OCI-LY7 (cell line): ENCODE data around the gene PTPRT. TPM values are rescaled to one million over a fixed set of nuclear protein-coding genes. Genes with fewer than 3 reads are reported as not detected.

ENCODE experiments used
- BruUV-seq: library from RNA; stranded (reverse); fragments of 400-500 nt; replicated peaks from 2 replicates; lab custom pipeline; 2021; lab: Mats Ljungman, UMichigan
- CTCF ChIA-PET: fragments of 300-600 bp; sonication (Branson Sonifier 250); formaldehyde crosslinking; loops from one replicate; lab custom pipeline; 2022; ENCODE audit warnings: antibody characterized with exemption; ENCODE audit not compliant: unreplicated experiment; lab: Charles Lee
- POLR2A ChIA-PET: fragments of 300-600 bp; sonication (Branson Sonifier 250); formaldehyde crosslinking; loops from one replicate; lab custom pipeline; 2022; ENCODE audit warnings: antibody characterized with exemption; lab: Charles Lee
- DNase-seq: peaks from one replicate; pipeline ENCODE4 v3.0.0-alpha.2; 2015; ENCODE audit warnings: low spot score
- H2AFZ ChIP-seq: fragments of 200-600 bp; sonication (generic), shearing (Covaris generic); 2 replicates; pipeline ENCODE4 v1.6.1; 2014; ENCODE audit warnings: mild to moderate bottlenecking, antibody characterized with exemption, low read length, moderate library complexity
- H3K27ac ChIP-seq: fragments of 200-600 bp; sonication (generic); 2 replicates; pipeline ENCODE4 v1.5.1; 2014; ENCODE audit warnings: mixed run types, low read depth, mild to moderate bottlenecking, moderate library complexity, low read length, inconsistent platforms; ENCODE audit not compliant: poor library complexity, severe bottlenecking
- H3K36me3 ChIP-seq: fragments of 200-600 bp; sonication (generic); 2 replicates; pipeline ENCODE4 v1.6.1; 2014; ENCODE audit warnings: mild to moderate bottlenecking, antibody characterized with exemption, low read length, moderate library complexity, mixed read lengths; ENCODE audit not compliant: insufficient read depth
- H3K4me1 ChIP-seq: fragments of 200-600 bp; sonication (generic); 2 replicates; pipeline ENCODE4 v1.5.1; 2014; ENCODE audit warnings: mild to moderate bottlenecking, low read length; ENCODE audit not compliant: insufficient read depth, poor library complexity, severe bottlenecking
- H3K4me2 ChIP-seq: fragments of 200-600 bp; sonication (generic); 2 replicates; pipeline ENCODE4 v1.6.1; 2014; ENCODE audit warnings: mild to moderate bottlenecking, low read length
- H3K4me3 ChIP-seq: fragments of 200-600 bp; sonication (generic); 2 replicates; pipeline ENCODE4 v1.5.1; 2014; ENCODE audit warnings: mild to moderate bottlenecking, low read depth, low read length; ENCODE audit not compliant: poor library complexity, severe bottlenecking
- H3K79me2 ChIP-seq: fragments of 200-600 bp; sonication (generic); 2 replicates; pipeline ENCODE4 v1.6.1; 2016; ENCODE audit warnings: low read depth, mild to moderate bottlenecking, low read length, moderate library complexity, mixed read lengths; ENCODE audit not compliant: insufficient read depth
- H3K9me2 ChIP-seq: fragments of 200-600 bp; sonication (generic); 2 replicates; pipeline ENCODE4 v1.6.1; 2016; ENCODE audit warnings: mild to moderate bottlenecking, low read length, mixed read lengths; ENCODE audit not compliant: insufficient read depth
- H3K9me3 ChIP-seq: fragments of 200-600 bp; sonication (generic); 2 replicates; pipeline ENCODE4 v1.6.1; 2014; ENCODE audit warnings: mild to moderate bottlenecking, mixed run types, low read length, mixed read lengths
- H4K20me1 ChIP-seq: fragments of 200-600 bp; sonication (generic); 2 replicates; pipeline ENCODE4 v1.6.1; 2014; ENCODE audit warnings: mild to moderate bottlenecking, antibody characterized with exemption, low read length, moderate library complexity, mixed read lengths; ENCODE audit not compliant: insufficient read depth
- EZH2phosphoT487 ChIP-seq: fragments of 200-600 bp; sonication (generic); IDR thresholded peaks from 2 replicates; pipeline ENCODE4 v1.6.1; 2018; ENCODE audit warnings: low read depth, borderline replicate concordance, mild to moderate bottlenecking, mixed run types, antibody characterized with exemption, low read length, moderate library complexity, mixed read lengths
- intact Hi-C: fragments of 100-400 bp; cut with micrococcal nuclease; formaldehyde crosslinking; loops from one replicate; pipeline ENCODE4 v1.10.0; 2022; ENCODE audit not compliant: unreplicated experiment
- total RNA-seq, 2 experiments: library from RNA; depleted of rRNA in 1 of 2; stranded (reverse); fragments of >200 nt in 1 of 2; shearing (Covaris generic) in 1 of 2; gene quantifications; 2 replicates each; pipeline ENCODE4 v1.2.3, GENCODE V29; 2014 to 2022
- TF ChIP-seq, protein P1 (sequence below): fragments of 200-600 bp; sonication (generic); conservative IDR thresholded peaks from 2 replicates; pipeline ENCODE4 v1.5.1; 2014; ENCODE audit warnings: mild to moderate bottlenecking, antibody characterized with exemption, low read length, moderate library complexity, mixed read lengths

Gene PTPRT
- total RNA-seq, 2 experiments from 2014 or later, result not detected

DNA sequence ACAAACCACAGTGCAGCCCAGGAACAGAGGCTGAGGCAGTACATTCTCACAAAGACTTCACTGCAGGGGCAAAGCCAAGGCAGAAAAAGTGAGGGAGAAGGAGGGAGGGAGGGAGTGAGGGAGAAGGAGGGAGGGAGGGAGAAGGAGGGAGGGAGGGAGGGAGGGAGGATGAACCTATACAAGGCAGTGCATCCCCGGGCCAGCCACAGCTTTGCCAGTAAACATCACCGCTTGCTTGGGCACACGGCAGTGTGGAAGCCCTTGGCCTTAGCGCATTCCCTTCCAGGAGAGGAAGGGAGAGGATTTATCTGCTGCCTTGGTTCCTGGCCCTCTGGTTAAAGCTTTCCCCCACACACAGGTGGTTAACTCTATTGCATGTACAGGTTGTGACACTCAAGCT, 234.0 kb downstream of the PTPRT start:
- Histone ChIP-seq H2AFZ (no peak overlapping the region), H3K4me1 (no peaks in the 10 kb centered on the region), H3K4me3 (no peak overlapping the region), H4K20me1 (no peaks in the 10 kb centered on the region), H3K79me2 (no peaks in the 10 kb centered on the region), H3K9me3 (no peaks in the 10 kb centered on the region), H3K36me3 (no peaks in the 10 kb centered on the region), H3K9me2 (no peaks in the 10 kb centered on the region), H3K27ac (no peak overlapping the region), H3K4me2 (no peak overlapping the region)
- CTCF ChIA-PET, result no interaction called here
- intact Hi-C loops, result no loop called here
- no peak for TF ChIP-seq EZH2phosphoT487
- TF ChIP-seq, protein P1, sequence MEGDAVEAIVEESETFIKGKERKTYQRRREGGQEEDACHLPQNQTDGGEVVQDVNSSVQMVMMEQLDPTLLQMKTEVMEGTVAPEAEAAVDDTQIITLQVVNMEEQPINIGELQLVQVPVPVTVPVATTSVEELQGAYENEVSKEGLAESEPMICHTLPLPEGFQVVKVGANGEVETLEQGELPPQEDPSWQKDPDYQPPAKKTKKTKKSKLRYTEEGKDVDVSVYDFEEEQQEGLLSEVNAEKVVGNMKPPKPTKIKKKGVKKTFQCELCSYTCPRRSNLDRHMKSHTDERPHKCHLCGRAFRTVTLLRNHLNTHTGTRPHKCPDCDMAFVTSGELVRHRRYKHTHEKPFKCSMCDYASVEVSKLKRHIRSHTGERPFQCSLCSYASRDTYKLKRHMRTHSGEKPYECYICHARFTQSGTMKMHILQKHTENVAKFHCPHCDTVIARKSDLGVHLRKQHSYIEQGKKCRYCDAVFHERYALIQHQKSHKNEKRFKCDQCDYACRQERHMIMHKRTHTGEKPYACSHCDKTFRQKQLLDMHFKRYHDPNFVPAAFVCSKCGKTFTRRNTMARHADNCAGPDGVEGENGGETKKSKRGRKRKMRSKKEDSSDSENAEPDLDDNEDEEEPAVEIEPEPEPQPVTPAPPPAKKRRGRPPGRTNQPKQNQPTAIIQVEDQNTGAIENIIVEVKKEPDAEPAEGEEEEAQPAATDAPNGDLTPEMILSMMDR, result no peak
- POLR2A ChIA-PET, result no interaction called here
- BruUV-seq, result no TSS peak
- DNase-seq, result no peak

DNA sequence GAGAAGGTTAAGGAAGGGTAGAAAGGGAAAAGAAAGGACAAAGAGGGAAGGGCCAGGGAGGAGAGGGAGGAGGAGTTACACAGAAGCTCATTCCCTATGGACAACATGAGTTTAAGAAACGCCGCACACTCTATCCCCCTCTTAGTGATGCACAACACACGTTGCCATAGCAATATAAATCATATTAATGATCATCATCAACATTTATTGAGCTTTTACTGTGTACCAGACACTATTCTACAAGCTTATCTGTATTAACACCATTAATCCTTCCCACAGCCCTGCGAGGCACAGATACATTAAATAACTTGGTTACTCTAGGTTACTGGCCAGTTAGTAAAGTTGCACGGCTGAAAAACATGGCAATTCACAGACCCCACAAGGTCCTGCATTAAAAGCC, 234.8 kb downstream of the PTPRT start:
- BruUV-seq, result no TSS peak
- TF ChIP-seq EZH2phosphoT487, result no peak
- TF ChIP-seq, protein P1, result no peak
- POLR2A ChIA-PET, result no interaction called here

DNA sequence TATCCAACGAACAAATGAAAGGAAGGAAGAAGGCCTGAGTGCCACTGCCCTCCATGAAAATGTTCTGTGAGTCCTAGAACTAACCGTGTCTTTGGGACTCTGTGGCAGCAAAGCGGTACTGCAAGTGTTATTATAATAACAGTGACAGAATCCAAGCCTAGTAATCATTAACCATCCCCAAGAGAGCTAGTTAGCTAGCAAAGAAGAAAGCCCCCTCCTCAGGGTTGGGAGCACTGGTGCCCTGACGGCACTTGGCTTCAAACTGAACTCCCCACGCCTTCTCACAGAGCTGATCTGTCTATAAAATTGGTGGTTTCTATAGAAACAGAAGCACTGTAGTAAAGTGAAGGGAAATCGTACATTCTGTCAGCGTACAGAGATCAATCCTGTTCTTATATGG, 239.8 kb downstream of the PTPRT start:
- POLR2A ChIA-PET, result no interaction called here
- Histone ChIP-seq H3K27ac (no peak overlapping the region), H3K4me3 (no peak overlapping the region), H3K79me2 (no peaks in the 10 kb centered on the region), H3K4me1 (no peaks in the 10 kb centered on the region), H3K9me2 (no peaks in the 10 kb centered on the region), H2AFZ (no peak overlapping the region), H3K4me2 (no peak overlapping the region), H3K36me3 (no peaks in the 10 kb centered on the region), H4K20me1 (no peaks in the 10 kb centered on the region), H3K9me3 (no peaks in the 10 kb centered on the region)
- CTCF ChIA-PET, result no interaction called here
- intact Hi-C loops, result no loop called here
- TF ChIP-seq, protein P1, result no peak
- no peak for TF ChIP-seq EZH2phosphoT487
- no peak for DNase-seq
- no TSS peak for BruUV-seq

More for the DNA sequence above, 234.8 kb downstream of the PTPRT start:
- Histone ChIP-seq H3K9me3 (no peaks in the 10 kb centered on the region), H3K4me1 (no peaks in the 10 kb centered on the region), H3K79me2 (no peaks in the 10 kb centered on the region), H3K4me3 (no peak overlapping the region), H4K20me1 (no peaks in the 10 kb centered on the region), H3K4me2 (no peak overlapping the region), H3K9me2 (no peaks in the 10 kb centered on the region), H3K27ac (no peak overlapping the region), H3K36me3 (no peaks in the 10 kb centered on the region), H2AFZ (no peak overlapping the region)
- CTCF ChIA-PET, result no interaction called here
- no peak for DNase-seq
- intact Hi-C loops, result no loop called here
